ENCODE data around the gene CD27. TPM values are rescaled to one million over a fixed set of nuclear protein-coding genes. Genes with fewer than 3 reads are reported as not detected.
"Not testable (repeated sequence)": the region's sequence is repeated elsewhere in the genome, so short reads cannot be mapped to it uniquely, and the experiment has no call there.

Gene CD27
- total RNA-seq, 1 donor: 0.18 TPM

DNA sequence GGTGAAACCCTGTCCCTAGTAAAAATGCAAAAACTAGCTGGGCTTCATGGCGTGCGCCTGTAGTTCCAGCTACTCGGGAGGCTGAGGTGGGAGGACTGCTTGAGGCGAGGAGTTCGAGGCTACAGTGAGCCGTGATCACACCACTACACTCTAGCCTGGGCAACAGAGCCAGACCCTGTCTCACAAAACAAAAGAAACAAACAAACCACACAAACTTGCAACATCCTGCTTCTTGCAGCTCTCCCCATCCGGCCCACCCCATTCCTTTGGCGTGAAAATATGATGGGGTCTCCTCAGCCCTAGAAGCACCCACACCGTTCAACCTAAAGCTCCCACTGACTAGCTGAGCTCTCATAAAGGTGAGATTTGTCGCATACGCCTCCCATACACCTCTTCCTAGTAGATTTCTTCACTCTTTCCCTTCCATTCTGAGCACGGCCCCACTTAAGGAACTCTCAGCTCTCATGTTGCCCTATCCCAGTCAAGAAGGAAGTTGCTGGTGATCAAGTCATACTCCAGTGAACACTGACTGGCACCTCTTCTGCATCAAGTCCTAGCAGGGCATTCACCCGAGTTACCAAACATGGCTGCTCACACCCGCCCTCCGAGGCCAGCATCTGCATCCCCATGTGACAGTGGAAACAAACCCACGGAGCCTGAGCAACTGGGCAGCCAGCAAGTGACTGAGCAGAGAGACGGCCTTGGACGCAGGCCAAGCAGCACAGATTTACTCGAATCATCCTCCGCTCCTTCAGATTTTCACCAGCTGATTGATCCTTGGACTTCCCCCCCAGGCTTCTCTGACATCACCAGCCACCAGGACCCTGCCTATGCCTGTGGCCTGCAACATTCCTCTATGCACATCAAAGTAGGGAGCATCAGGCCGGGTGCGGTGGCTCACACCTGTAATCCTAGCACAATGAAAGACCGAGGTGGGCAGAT, 18.9 kb upstream of the CD27 start:
- DNase-seq (ENCODE audit: low read depth): no peak
- TF ChIP-seq, protein P1, sequence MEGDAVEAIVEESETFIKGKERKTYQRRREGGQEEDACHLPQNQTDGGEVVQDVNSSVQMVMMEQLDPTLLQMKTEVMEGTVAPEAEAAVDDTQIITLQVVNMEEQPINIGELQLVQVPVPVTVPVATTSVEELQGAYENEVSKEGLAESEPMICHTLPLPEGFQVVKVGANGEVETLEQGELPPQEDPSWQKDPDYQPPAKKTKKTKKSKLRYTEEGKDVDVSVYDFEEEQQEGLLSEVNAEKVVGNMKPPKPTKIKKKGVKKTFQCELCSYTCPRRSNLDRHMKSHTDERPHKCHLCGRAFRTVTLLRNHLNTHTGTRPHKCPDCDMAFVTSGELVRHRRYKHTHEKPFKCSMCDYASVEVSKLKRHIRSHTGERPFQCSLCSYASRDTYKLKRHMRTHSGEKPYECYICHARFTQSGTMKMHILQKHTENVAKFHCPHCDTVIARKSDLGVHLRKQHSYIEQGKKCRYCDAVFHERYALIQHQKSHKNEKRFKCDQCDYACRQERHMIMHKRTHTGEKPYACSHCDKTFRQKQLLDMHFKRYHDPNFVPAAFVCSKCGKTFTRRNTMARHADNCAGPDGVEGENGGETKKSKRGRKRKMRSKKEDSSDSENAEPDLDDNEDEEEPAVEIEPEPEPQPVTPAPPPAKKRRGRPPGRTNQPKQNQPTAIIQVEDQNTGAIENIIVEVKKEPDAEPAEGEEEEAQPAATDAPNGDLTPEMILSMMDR (IDR thresholded peaks at IDR 0.05; ENCODE audit: insufficient read depth, low read length): no peak
- no peak overlapping the region for H3K4me3 ChIP-seq (ENCODE audit: low read depth, low read length)

DNA sequence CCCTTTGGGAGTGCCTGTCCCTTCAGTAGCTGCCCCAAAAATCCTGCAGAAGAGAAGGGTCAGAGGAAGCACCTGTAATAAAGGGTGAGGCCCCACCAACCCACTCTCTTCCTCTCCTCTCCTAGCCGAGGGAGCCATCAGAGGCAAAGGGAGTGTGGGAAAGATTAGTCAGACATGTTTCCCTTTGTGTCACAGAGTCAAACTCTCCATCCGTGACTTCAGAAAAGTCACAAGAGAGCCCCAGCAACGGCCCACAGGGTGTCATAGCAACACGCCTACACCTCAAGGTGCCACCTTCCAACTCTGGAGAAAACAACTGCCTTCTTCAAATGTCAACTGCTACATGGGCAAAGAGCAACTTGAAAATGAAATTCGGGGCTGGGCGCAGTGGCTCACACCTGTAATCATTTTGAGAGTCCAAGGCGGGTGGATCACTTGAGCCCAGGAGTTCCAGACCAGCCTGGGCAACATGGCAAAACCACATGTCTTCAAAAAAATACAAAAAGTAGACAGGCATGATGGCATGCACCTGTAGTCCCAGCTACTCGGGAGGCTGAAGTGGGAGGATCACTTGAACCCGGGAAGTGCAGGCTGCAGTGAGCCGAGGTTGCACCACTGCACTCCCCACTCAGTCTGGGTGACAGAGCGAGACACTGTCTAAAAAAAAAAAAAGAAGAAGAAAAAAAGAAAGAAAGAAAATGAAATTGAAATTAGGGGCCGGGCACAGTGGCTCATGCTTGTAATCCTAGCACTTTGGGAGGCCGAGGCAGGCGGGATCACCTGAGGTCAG, 17.7 kb upstream of the CD27 start:
- TF ChIP-seq, protein P1 (IDR thresholded peaks at IDR 0.05; ENCODE audit: insufficient read depth, low read length): no peak
- H3K4me3 ChIP-seq (ENCODE audit: low read depth, low read length): no peak overlapping the region
- DNase-seq (ENCODE audit: low read depth): no peak

- not testable (repeated sequence) for DNase-seq (ENCODE audit: low read depth); H3K4me3 ChIP-seq (ENCODE audit: low read depth, low read length)
Measured at GRCh38 chr12:6427796-6428195, 17.0 kb upstream of the CD27 start.

GRCh38 chr12:6428326-6428725, 16.4 kb upstream of the CD27 start:
- TF ChIP-seq, protein P1 (IDR thresholded peaks at IDR 0.05; ENCODE audit: insufficient read depth, low read length): no peak
- DNase-seq (ENCODE audit: low read depth): no peak

GRCh38 chr12:6430124-6430989, 14.4 kb upstream of the CD27 start:
- peak; percentile 100 for DNase-seq (ENCODE audit: low read depth)
- H3K4me3 ChIP-seq (ENCODE audit: low read depth, low read length): peak overlapping the region; percentile 47
- TF ChIP-seq, protein P1 (IDR thresholded peaks at IDR 0.05; ENCODE audit: insufficient read depth, low read length): no peak

More at GRCh38 chr12:6428326-6428725, 16.4 kb upstream of the CD27 start:
- H3K4me3 ChIP-seq (ENCODE audit: low read depth, low read length): no peak overlapping the region

GRCh38 chr12:6432991-6433390, 11.8 kb upstream of the CD27 start:
- TF ChIP-seq, protein P1 (IDR thresholded peaks at IDR 0.05; ENCODE audit: insufficient read depth, low read length): no peak
- no peak for DNase-seq (ENCODE audit: low read depth)
- H3K4me3 ChIP-seq (ENCODE audit: low read depth, low read length): no peak overlapping the region
